HG02840 (cell line): Measurements from ENCODE around the gene FOXR1.
"Not testable (repeated sequence)": the region's sequence is repeated elsewhere in the genome, so short reads cannot be mapped to it uniquely, and the experiment has no call there.

Experiments used
- ATAC-seq: cut with Tn5 transposase; IDR thresholded peaks from one replicate; pipeline ENCODE4 v1.9.1; 2021; ENCODE audit warnings: mild to moderate bottlenecking, moderate library complexity, moderate number of reproducible peaks; ENCODE audit not compliant: unreplicated experiment, low FRiP score

The FOXR1 gene

DNA sequence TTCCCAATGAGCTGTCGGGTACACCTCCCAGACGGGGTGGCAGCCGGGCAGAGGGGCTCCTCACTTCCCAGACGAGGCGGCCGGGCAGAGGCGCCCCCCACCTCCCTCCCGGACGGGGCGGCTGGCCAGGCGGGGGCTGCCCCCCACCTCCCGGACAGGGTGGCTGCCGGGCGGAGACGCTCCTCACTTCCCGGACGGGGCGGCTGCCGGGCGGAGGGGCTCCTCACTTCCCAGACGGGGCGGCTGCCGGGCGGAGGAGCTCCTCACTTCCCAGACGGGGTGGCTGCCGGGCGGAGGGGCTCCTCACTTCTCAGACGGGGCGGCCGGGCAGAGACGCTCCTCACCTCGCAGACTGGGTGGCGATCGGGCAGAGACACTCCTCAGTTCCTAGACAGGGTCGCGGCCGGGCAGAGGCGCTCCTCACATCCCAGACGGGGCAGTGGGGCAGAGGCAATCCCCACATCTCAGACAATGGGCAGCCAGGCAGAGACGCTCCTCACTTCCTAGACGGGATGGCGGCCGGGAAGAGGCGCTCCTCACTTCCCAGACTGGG, 20.0 kb downstream of the FOXR1 start:
- not testable (repeated sequence) for ATAC-seq

DNA sequence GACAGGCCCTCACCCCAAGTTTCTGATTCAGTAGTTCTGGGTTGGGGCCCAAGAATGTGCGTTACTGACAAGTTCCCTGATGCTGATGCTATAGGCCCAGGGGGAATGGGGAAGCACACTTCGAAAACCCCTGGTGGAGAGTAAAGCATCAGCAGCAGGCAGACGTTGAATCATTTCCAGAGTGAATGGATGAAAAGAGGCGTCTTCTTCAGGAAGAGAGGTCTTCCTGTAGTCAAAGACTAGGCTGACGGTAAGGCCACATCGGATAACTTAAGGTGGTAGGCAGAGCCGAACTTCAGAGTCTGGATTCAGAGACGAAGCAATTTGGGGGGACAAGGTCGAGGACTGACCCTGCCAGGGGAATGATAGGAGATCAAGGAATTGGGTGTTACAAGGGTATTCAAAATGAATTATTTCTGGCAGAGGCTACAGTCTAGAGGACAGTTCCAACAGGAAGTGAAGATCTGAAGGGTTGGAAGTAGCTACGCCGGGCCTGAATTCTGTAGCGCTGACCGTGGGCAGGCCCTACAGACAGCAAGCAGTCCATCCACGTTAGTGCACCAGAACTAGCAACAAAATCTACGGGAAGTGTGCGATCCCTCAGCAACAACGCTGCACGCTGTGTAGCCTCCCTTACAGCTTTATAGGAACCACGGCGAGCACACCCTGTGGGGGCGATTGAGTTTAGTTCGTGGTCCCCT, 25.5 kb downstream of the FOXR1 start:
- no peak for ATAC-seq

DNA sequence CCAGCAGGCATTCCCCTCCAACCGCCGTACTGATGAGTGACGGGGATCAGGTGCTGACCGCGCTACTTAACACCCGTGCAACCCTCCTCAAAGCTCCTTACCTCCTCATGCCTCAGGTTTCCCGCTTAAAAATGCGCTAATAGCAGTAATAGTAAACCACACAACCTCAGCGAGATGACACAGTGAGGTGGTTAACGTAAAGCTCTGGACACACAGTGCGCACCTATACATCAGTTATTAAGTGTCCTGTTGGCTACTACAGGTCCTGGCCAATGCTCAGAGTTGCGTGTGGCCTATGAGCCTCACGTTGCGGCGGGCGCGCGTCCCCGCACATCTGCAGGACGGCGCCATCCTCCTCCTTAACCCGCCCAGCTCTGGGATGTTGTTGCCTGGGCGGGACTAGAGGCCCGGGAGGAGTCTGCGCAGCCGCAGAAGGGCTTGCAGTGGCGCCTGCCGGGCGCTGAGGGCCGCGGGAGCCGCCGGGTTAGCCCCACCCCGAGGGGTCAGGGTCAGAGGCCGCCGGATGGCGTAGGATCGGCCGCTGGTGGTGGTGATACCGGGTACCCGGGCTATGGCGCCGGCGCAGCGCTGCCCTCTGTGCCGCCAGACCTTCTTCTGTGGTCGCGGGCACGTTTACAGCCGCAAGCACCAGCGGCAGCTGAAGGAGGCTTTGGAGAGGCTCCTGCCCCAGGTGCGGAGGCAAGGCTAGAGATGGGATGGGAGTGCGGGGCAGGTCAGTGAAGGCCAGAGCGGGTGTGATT, 26.2 kb downstream of the FOXR1 start, which contains the start of gene CENATAC:
Gene CENATAC (plus strand): TSS at position 512 of the 761 bp plus-strand sequence. CDS start 60 bp downstream, at position 572.
- peak; percentile 88 for ATAC-seq

DNA sequence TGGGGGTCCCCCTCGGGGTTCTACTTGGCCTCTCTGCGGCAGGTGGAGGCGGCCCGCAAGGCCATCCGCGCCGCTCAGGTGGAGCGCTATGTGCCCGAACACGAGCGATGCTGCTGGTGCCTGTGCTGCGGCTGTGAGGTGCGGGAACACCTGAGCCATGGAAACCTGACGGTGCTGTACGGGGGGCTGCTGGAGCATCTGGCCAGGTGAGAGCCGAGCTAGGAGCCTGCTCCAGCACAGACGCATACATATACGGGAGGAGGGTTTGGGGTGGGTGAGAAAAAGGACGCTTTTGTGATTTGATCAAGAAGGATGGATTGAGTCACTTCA, 26.8 kb downstream of the FOXR1 start:
- ATAC-seq, result peak; percentile 19

DNA sequence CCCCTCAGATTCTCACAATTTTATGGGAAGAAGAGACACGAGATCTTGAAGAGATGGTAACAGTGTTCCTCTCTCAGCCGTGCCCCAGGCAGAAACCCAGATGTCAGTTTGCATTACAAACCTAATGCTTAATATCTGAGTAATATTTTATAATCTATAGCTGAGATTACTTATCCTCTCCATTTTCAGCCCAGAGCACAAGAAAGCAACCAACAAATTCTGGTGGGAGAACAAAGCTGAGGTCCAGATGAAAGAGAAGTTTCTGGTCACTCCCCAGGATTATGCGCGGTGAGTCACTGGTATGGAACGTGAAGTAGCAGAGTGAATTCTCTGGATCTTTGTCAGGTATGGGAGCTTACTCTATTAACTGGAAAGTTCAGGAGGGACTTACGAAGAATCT, 27.3 kb downstream of the FOXR1 start:
- no peak for ATAC-seq

DNA sequence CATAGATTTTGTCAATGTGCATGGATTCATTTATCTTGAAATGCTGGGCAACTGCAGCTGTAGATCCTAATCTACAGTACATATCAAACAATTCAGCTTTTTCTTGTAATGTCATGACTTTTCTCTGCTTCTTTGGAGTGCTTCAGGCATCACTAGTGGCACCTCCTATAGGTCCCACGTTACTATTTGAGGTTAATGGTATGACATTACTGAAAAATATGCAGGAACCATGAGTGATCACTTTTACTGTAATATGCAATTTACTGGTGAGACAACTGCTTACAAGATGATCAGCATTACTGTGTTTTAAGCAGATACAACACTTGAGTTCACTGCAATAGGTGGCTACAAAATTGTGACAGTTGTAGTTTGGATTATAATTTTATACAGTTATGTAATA, 29.3 kb downstream of the FOXR1 start:
- ATAC-seq, result no peak

DNA sequence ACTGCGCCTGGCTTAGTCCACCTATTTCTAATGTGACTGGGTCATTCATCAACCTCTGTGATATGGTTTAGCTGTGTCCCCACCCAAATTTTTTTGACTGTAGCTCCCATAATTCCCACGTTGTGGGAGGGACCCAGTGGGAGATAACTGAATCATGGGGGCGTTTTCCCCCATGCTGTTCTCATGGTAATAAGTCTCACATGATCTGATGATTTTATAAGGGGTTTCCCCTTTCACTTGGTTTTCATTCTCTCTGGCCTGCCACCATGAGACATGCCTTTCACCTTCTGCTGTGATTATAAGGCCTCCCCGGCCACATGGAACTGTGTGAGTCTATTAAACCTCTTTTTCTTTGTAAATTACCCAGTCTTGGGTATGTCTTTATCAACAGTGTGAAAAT, 35.1 kb downstream of the FOXR1 start:
- ATAC-seq, result no peak

DNA sequence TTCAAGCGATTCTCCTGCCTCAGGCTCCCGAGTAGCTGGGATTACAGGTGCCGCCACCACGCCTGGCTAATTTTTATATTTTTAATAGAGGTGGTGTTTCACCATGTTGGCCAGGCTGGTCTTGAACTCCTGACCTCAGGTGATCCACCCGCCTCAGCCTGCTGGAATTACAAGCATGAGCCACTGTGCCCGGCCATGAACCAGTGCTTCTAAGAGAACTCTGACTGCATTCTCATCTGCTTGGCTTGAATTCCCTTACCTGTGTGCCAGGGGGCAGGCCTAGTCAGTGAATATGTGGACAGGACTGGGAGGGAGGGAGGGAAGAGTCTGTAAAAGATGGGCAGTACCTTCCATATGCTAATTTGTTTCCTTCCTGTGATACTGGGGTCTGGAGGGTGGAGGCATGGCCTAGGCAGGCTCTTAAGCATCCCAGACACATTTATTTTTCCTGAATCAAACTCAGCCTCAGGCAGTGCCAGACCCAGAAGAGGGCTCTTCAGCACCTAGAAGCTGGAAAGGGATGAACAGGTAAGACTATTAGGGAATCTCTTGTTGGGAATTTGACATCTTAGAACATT, 40.0 kb downstream of the FOXR1 start:
- ATAC-seq, result no peak

DNA sequence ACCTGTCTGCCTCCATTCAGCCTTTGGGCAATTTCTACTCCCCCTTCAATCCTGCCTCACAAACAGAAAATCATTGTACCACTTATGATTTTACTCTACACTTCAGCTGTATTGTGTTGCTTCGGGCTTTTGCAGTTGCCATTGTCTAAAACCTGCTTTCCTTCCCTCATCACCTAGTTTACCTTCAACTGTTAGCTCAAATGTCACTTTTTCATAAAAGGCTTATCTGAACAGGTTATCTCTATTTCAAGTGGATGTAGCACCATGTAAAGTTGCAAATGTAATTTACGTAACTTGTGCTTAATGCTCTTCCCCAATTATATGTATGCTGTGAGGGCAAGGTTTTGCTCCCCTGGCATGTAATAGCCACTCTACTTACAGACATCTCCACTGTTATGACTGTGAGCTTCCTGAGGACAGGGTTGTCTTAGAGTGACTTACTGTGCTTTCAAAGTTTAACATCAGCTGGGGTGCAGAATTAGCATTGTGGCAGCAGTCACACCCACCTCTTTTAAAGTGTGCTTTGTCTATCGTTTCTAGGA, 41.1 kb downstream of the FOXR1 start:
- no peak for ATAC-seq

DNA sequence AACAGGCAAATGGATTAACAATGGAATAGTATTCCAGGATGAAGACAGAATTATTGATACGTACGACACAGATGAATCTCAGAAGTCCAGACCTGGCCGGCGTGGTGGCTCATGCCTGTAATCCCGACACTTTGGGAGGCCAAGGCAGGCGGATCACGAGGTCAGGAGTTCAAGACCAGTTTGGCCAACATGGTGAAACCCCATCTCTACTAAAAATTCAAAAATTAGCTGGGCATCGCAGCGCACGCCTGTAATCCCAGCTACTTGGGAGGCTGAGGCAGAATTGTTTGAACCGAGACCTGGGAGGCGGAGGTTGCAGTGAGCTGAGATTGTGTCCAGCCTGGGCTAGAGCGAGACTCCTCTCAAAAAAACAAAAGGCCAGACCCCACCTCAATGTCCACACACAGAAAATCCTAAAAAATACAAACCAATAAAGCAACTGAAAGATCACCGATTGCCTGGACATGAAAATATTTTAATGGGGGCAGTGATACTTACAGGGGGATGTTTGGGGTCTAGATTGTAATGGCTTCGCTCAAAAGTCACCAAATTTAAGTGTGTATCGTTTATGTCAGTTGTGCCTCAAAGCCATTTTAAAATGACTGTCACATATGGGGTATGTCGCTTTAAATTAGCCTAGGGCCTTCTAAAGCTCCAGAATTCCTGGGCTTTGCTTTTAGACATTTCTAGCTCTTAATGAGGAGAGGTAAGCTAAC, 42.8 kb downstream of the FOXR1 start:
- no peak for ATAC-seq

DNA sequence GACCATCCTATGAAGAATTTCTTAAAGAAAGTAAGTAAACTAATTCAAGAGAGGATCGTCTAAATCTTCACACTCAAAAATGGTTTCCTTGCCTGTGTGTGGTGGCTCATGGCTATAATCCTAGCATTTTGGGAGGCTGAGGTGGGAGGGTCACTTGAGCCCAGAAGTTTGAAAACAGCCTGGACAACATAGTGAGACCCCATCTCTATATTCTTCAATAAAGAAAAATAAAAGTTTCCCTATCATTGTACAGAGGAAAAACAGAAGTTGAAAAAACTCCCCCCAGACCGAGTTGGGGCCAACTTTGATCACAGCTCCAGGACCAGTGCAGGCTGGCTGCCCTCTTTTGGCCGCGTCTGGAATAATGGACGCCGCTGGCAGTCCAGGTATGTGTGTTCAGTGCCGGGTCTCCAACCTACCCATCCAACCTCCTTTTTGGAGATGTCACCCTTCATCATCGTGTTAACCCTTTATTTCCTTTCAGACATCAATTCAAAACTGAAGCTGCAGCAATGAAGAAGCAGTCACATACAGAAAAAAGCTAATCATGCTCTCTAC, 43.6 kb downstream of the FOXR1 start:
- no peak for ATAC-seq

DNA sequence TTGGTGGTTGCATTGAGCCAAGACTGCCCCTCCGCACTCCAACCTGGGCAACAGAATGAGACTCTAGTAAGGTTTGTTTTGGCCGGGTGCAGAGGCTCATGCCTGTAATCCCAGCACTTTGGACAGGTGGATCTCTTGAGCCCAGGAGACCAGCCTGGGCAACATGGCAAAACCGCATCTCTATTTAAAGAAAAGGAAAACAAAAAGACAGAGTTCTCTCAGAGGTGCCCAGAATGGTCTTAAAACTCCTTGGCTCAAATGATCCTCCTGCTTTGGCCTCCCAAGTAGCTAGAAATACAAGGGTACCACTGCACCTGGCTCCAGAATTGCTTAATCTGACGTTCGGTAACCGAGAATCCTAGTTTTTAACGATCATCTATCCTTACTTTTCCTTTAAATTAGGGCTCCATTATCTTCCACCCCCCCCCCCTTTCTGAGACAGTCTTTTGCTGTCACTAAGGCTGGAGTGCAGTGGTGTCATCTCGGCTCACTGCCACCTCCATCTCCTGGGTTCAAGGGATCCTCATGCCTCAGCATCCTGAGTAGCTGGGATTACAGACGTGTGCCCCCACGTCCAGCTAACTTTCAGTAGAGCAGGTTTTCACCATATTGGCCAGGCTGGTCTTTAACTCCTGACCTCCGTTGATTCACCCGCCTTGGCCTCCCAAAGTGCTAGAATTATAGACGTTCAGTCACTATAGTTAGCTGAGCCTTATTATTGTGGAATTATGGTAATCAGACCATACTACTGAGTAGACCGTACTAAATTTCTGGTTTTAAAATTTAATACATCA, 44.9 kb downstream of the FOXR1 start:
- no peak for ATAC-seq

DNA sequence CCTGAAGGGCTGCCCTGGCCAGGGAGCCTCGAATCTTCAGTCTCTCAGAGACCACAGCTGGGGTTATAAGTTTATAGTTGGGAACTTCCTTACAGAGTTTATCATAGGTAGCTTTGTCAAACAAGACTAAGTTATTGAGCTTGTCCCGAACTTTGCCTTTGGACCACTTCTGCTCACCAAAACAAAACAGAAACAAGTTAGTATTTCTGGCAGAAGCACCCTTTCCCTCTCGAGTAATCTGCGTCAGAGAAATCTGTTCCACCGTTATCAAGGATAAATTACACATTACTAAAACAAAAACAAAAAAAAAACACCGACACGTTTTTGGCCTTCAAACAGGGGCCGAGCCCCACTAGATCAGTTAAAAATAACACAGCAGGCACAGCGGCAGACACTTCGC, 45.8 kb downstream of the FOXR1 start:
- not testable (repeated sequence) for ATAC-seq

DNA sequence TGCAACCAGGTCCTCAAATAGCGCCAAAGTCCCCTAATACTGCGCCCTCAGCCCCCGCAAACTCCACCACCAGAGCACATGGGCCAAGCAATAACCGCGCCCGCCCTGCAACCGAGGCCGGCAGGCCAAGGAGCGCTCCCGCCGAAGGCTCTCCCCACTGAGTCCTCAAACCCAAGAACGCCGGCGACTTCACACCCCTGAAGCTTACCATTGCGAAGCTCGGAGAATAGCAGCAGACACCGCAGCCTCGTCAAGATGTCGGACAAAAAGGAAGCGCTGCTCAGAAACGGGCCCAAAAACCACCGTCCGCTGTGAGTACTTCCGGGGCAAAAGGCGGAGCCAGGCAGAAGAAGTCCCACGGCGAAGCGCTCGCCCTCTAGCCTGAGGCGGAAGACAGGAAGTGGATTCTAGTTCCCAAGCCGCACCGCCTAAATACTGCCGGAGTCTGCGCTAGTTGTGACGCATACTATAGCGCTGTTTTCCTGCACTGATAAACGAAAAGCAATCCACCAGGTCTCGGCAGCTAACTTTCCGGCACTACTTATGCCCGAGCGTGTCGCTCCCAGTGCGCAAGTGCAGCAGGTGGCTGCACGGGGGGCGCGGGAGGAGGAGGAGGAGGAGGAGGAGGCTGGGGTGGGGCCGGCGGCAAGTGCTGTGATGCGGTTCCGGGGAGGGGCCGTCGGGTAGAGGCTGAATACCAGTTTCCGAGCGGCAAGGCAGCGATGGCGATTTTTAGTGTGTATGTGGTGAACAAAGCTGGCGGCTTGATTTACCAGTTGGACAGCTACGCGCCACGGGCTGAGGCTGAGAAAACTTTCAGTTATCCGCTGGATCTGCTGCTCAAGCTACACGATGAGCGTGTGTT, 46.7 kb downstream of the FOXR1 start, which contains the start of the genes RPS25 and TRAPPC4:
Gene RPS25 (minus strand): TSS at position 270 of the 865 bp plus-strand sequence. CDS start 59 bp downstream, at position 211.
Gene TRAPPC4 (plus strand): TSS at position 693 of the 865 bp plus-strand sequence. CDS start 30 bp downstream, at position 723.
- peak; percentile 84 for ATAC-seq

DNA sequence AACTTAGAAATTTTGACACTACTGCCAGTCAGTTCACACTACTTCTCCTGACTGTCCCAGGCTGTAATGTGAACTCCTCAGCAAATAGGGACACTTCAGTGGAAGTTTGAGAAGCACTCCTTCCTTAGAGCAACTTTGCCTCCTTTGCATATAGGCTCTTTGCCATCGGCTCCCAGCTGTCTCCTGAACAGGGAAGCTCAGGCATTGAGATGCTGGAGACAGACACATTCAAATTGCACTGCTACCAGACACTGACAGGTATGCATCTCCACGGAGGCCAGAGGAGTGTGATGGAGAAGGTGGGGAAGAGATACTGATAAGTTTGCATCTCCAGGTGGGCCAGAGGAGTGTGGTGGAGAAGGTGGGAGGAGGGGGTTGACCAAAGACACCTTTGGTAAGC, 48.4 kb downstream of the FOXR1 start:
- ATAC-seq, result no peak

DNA sequence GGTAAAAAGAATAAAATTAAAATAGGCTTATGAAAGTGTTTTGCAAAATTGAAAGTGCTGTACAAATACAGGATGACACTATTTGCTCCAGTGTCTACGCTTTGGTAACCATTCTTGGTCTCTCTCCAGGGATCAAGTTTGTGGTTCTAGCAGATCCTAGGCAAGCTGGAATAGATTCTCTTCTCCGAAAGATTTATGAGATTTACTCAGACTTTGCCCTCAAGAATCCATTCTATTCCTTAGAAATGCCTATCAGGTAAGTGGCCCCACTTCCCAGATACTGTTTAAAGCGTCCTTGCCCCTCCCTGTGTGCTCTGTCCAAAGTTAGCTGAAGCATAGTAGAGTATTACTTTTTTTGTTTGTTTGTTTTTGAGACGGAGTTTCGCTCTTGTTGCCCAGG, 50.1 kb downstream of the FOXR1 start:
- no peak for ATAC-seq

DNA sequence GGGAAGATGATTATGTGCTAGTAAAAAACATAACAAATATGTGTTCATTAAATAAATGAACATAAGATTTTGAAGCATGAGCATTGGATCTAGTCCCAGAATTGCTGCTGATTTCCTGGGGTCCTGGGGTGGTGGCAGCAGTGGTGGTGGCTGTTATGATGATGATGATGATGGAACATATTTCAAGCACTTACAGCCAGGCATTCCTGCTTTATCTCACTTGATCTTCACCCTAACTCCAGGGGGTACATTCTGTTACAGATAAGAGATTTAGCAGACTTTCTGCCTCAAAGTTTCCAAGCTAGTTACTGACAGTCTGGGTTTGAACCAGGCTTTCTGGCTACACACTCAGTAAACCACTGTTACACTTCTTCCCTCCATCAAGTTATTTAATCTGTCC, 52.2 kb downstream of the FOXR1 start:
- no peak for ATAC-seq

DNA sequence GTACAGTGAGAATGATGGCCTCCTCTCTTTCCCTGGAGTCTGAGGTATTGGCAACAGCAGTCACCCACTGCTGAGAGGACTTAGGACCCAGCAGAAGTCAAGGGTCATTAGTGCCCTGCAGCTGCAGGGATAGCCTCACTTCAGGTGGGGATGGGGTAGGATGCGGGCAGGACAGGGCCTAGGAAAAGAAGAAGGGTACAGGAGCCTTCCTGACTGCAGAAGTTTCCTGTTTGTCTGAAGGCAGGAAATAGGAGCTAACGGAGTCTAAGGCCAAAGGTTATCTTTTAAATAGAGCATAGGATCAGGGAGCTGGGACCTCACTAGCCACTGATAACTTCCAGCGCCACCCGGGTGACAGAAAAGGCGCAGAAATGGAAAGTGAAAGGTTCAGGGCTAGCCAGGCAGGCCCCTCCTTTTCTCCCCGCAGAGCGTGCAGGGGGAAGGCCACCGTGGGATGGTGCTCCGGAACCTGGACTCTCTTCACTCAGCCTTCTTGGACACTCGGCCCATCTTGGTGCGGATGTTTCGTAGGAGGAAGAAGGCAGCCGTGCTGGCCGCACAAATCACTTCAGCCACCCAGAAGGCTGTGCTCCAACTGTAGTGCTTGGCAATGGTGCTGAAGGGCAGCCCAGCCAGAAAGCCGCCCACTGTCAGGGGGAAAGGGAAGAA, 53.0 kb downstream of the FOXR1 start:
- ATAC-seq, result no peak
